Measurements from ENCODE around the gene ITGB6. TPM values are rescaled to one million over a fixed set of nuclear protein-coding genes. Genes with fewer than 3 reads are reported as not detected.

Gene ITGB6
- total and polyA plus RNA-seq, 2 of the 4 experiments (the other 2 are of a cell fraction), result under 0.01 TPM; not detected in 1

GRCh38 chr2:160225722-160226121 is 25.6 kb upstream of the ITGB6 start:
- POLR2A ChIA-PET (ENCODE audit: unreplicated experiment), result no interaction called here
- Histone ChIP-seq H2AK5ac (ENCODE audit: low read depth, low read length) (peak overlapping the region; percentile 22; the same call in 1 of the 2 replicates), H2AFZ (replicated peaks; ENCODE audit: low read length, poor library complexity) (no peak overlapping the region), H3K4me2 (ENCODE audit: low read depth, low read length) (no peak overlapping the region), H3K27me3 (ENCODE audit: control insufficient read depth, insufficient read depth, low read length) (no peaks in the 10 kb centered on the region), H3K4ac (ENCODE audit: low read depth, low read length) (0 out of 2 replicates have a peak overlapping the region, but pooled peaks have one; percentile 3), H3K9me1 (ENCODE audit: insufficient read depth, low read length) (peaks cover 39% of the 10 kb centered on the region), H2BK15ac (ENCODE audit: low read depth, low read length) (peak overlapping the region; percentile 29; the same call in 1 of the 3 replicates), H3K79me1 (ENCODE audit: low read depth in 1 of 2, low read length in 2 of 2) (peaks cover 0 to 6% of the 10 kb centered on the region in 2 experiments; a peak in 1 of 4 replicates), H3K27ac (ENCODE audit: insufficient read depth, low read length) (no peak overlapping the region), H4K20me1 (ENCODE audit: insufficient read depth, low read length) (no peaks in the 10 kb centered on the region), H2BK120ac (ENCODE audit: low read depth, low read length) (0 out of 2 replicates have a peak overlapping the region, but pooled peaks have one; percentile 22), H3K23ac (ENCODE audit: low read depth, low read length) (no peak overlapping the region), H3K36me3 (ENCODE audit: control insufficient read depth, insufficient read depth, low read length) (no peaks in the 10 kb centered on the region), H3K4me3 (ENCODE audit: insufficient read depth, low read depth, low read length) (no peak overlapping the region), H2BK20ac (ENCODE audit: low read depth, low read length) (no peak overlapping the region), H3K14ac (replicated peaks; ENCODE audit: low read depth, low read length) (no peak overlapping the region), H3K18ac (ENCODE audit: low read depth, low read length) (no peak overlapping the region), H3K9ac (ENCODE audit: low read depth, low read length) (no peak overlapping the region), H3K4me1 (ENCODE audit: control insufficient read depth, insufficient read depth, low read length) (peaks cover 36% of the 10 kb centered on the region), H4K8ac (ENCODE audit: low read depth in 2 of 2, low read length in 2 of 2) (no peak overlapping the region), H4K5ac (ENCODE audit: low read depth, low read length) (no peak overlapping the region), H3K9me3 (ENCODE audit: control insufficient read depth, insufficient read depth, low read length) (no peaks in the 10 kb centered on the region), H4K91ac (ENCODE audit: insufficient read depth, low read depth, low read length) (peak overlapping the region; percentile 25), H3K56ac (ENCODE audit: extremely low read depth, insufficient read depth, low read length) (no peak overlapping the region), H2AK9ac (replicated peaks; ENCODE audit: low read depth, low read length, poor library complexity) (no peak overlapping the region), H2BK5ac (ENCODE audit: low read depth, low read length, poor library complexity, severe bottlenecking) (no peak overlapping the region)
- in situ Hi-C loops (cut with MboI; ENCODE audit: low sequenced_read_pairs) (no loop called here), dilution Hi-C loops (cut with HindIII; ENCODE audit: low sequenced_read_pairs, unreplicated experiment) (no loop called here), intact Hi-C loops (cut with micrococcal nuclease) (no loop called here)
- no peak for ATAC-seq (ENCODE audit: low read depth)
- 88% methylated on average over 3 of the region's 4 CpGs; no CpG with 5 or more reads in 1 of the 2 experiments for WGBS, 2 experiments (ENCODE audit: extremely low coverage in 2 of 2, insufficient read length in 1 of 2)
- BruUV-seq (replicated peaks), result no TSS peak
- CTCF ChIA-PET, result interaction anchor here (1.0 to 2.2 kb wide), 2 partner anchors 13 to 26 kb away, joined by 3 to 7 read pairs; no protein-coding TSS in a partner anchor
- no peak for TF ChIP-seq BHLHE40 (IDR thresholded peaks at IDR 0.05; ENCODE audit: low read depth, low read length)
- TF ChIP-seq NFE2L2 (IDR thresholded peaks at IDR 0.05; ENCODE audit: low read depth, low read length), result no peak
- no peak for DNase-seq
